Measurements from ENCODE around the gene RECQL.
A peak's percentile ranks its signal among the peaks of the same experiment; 100 is the strongest.

The RECQL gene, protein sequence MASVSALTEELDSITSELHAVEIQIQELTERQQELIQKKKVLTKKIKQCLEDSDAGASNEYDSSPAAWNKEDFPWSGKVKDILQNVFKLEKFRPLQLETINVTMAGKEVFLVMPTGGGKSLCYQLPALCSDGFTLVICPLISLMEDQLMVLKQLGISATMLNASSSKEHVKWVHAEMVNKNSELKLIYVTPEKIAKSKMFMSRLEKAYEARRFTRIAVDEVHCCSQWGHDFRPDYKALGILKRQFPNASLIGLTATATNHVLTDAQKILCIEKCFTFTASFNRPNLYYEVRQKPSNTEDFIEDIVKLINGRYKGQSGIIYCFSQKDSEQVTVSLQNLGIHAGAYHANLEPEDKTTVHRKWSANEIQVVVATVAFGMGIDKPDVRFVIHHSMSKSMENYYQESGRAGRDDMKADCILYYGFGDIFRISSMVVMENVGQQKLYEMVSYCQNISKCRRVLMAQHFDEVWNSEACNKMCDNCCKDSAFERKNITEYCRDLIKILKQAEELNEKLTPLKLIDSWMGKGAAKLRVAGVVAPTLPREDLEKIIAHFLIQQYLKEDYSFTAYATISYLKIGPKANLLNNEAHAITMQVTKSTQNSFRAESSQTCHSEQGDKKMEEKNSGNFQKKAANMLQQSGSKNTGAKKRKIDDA

DNA sequence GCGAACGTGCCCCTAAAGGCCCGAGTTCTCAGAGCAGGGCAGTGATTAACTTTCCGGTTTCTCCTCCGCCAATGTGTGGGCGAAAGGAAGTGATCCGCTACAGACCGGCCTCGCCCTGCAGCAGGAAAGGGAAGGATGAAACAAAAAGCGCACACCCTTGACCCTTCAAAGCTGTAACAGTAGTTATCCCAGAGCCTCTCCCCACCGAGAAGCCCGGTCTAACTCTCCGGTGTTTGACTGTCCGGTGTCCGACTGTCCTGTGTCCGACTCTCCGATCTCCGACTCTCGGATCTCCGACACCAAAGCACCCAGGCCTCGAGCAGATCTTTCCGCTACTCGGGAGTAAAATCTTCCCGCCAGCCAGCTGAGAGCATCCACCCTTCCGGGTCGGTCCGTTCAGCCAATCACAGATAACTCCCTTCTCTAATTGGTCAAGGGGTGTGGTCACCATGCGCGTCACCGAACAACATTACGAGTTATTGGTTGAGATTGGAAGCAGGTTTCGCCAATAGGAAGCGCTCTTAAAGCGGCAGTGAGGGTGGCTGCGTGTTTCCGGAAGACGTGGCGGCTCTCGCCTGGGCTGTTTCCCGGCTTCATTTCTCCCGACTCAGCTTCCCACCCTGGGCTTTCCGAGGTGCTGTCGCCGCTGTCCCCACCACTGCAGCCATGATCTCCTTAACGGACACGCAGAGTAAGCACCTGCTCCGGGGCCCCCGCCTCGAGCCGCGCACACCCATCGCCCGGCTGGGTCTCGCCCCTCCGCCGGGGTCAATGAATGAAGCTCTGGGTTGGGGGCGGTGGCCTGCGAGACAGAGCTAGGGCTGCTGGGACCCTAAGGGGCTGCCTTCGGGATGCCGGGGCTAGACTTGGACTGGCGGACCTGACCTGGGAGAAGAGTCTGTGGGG is at the start of gene RECQL, which contains the start of gene GOLT1B:
Gene RECQL (minus strand): TSS at position 378 of the 906 bp plus-strand sequence. CDS start 2,065 bp downstream, outside the sequence.
Gene GOLT1B (plus strand): TSS at position 532 of the 906 bp plus-strand sequence. CDS start 135 bp downstream, at position 667.
- peak; percentile 97 for DNase-seq (ENCODE audit: low spot score)

DNA sequence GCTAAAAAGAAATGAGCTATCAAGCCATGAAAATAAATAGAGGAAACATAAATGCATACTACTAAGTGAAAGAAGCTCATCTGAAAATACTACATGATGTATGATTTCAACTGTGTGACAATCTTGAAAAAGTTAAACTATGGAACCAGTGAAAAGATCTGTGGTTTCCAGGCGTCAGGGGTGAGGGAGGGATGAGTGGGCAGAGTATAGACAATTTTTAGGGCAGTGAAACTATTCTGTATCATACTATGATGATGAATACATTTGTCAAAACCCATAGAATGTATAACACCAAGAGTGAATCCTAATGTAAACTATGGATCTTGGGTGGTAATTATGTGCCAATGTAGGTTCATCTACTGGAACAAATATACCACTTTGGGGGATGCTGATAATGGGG is 46.0 kb upstream of the RECQL start:
- no peak for DNase-seq (ENCODE audit: low spot score)

GRCh38 chr12:21546716-21547115 is 45.3 kb upstream of the RECQL start:
- DNase-seq (ENCODE audit: low spot score): no peak

GRCh38 chr12:21545557-21545956 is 44.1 kb upstream of the RECQL start:
- DNase-seq (ENCODE audit: low spot score): no peak

- no peak for DNase-seq (ENCODE audit: low spot score)
These were observed 41.7 kb upstream of the RECQL start for GRCh38 chr12:21543151-21543550.

DNA sequence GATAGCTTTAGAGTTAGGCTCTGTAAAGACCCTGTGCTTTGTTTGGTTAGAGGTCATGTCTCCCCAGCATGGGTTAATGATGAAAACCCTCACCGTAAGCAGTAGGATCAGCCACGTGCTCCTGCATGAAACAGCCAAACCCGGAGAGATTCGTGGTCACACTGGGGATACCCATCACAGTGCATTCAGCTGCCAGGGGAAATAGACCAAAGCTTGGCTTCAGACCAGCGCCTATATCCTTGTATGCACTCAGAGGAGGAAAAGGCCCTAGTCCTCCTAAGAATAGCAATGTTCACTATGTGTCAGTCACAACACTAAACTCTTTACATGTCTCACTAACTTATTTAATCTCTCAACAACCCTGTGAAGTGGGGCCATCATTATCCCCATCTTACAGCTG is 41.0 kb upstream of the RECQL start:
- no peak for DNase-seq (ENCODE audit: low spot score)

DNA sequence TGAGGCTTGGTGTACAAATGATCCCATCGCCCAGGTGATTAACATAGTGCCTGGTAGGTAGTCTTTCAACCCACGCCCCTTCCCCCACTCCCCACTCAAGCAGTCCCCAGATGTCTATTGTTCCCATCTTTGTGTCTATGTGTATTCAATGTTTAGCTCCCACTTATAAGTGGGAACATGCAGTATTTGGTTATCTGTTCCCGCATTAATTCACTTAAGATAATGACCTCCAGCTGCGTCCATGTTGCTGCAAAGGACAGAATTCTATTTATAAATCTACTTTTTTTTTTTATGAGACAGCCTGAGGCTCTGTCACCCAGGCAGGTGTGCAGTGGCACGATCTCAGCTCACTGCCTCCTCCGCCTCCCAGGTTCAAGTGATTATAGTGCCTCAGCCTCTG is 40.3 kb upstream of the RECQL start:
- no peak for DNase-seq (ENCODE audit: low spot score)

- no peak for DNase-seq (ENCODE audit: low spot score)
These were observed 38.4 kb upstream of the RECQL start for GRCh38 chr12:21539797-21540196.

GRCh38 chr12:21538061-21538653 is 36.7 kb upstream of the RECQL start:
- DNase-seq (ENCODE audit: low spot score): no peak

DNA sequence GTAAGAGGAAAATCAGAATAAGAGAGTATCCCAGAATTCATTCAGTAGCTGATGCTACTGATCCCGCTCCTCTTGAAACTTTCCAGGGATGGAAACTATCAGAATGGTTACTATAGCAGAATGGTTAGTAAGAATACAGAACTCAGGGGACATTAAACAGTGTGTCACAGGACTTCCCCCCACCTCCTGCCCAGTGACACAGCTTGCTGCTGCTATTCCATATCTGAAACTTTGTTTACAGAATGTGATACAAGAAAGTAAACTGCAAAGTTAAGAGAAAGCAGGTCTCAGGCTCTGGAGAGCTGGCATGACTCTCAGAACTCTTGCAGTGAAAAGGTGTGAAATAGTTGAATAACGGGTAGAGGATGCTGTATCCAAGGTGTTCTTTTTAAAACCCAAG is 28.0 kb upstream of the RECQL start:
- no peak for DNase-seq (ENCODE audit: low spot score)

DNA sequence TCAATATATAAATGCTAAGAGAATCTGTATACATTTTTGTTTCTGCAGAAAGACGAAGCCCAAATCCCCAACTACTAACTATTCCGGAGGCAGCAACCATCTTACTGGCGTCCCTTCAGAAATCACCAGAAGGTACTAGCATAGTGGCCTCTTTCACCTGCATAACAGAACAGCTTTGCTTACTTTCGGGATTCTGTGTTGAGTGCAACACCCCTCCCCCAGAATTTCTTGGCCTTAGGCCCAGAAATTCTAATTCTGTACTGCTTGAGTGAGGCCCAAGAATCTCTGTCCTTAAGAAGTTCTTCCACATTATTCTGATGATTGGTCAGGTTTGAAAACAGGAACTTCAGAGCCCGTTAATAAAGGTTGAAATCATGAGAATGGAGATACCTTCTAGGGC is 27.5 kb upstream of the RECQL start:
- no peak for DNase-seq (ENCODE audit: low spot score)

DNA sequence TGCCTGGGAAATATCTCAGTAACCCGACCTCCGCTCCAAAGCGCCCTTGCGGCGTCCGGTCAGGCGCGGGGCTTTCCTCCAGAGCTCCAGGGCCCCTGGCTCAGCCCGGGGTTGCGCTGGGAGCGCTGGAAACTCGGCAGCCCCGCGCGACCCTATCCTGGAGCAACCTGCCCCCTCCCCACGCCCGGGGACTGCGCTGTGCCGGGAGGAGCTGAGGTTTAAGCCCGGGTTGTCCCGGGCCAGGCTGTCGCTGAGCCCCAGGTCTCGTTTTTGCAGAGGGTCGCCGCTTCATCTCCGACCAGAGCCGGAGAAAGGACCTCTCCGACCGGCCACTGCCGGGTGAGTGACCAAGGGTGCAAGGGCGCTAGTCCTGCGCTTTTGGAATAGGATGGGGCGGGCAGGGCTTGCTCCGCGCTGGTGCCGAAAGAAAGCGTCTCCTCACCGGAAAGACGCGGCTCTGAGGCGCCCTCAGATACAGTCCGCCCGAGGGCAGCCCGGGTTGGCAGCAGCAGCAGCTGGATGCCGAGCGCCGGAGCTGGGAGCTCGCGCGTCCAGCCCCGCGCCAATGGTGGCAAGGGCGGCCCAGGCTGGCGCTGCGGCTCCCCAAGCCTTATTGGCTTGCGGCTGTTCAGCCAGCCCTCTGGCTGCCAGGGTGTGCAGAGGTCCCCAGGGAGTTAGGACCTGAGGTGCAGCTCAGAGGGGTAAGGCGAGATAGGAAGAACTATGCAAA is 26.2 kb upstream of the RECQL start:
- DNase-seq (ENCODE audit: low spot score): peak; percentile 88

- DNase-seq (ENCODE audit: low spot score): no peak
These were observed 25.4 kb upstream of the RECQL start for GRCh38 chr12:21526721-21527345.

DNA sequence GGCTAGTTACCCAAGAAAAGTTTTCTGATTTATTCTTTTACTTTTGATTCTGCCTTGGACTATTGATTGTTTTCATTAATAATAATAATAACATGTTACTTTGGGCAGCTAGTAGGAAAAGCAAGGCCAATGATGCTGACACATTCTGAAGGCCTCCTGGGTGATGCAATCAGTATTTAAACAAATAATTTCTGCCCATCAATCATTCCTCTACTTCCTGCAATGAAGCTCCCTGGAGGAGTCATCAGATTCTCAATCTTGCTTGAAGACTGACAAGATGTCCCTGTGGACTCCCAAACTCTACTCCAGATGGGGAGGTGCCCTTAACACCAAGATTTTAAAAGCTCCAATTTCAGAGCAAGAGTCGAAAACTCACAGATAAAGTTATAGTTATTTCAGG is 24.6 kb upstream of the RECQL start, which contains the start of gene SPX:
Gene SPX (plus strand): TSS at position 244 of the 400 bp plus-strand sequence. CDS start 177 bp downstream, outside the sequence.
- DNase-seq (ENCODE audit: low spot score): no peak

- no peak for DNase-seq (ENCODE audit: low spot score)
These were observed 21.7 kb upstream of the RECQL start for GRCh38 chr12:21523148-21523547.

GRCh38 chr12:21521541-21521940 is 20.1 kb upstream of the RECQL start:
- no peak for DNase-seq (ENCODE audit: low spot score)

DNA sequence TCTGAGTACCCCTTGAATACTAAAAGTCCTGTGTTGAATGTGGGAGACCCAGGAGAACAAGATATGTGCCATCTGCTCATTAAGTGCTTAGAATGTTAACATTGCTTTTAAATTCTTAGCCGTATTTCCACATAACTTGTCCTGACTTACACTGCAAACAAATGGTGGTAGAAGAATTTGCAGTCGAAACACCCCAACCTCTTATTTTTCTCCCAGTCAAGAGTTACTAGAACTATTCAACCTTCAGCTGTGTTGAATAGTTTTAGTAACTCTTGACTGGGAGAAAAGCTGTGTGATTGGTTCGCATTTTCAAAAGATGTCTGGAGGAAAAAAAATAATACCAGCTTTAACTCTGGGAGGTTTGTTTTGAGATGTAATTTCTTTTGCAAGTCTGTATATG is 17.0 kb upstream of the RECQL start:
- no peak for DNase-seq (ENCODE audit: low spot score)

DNA sequence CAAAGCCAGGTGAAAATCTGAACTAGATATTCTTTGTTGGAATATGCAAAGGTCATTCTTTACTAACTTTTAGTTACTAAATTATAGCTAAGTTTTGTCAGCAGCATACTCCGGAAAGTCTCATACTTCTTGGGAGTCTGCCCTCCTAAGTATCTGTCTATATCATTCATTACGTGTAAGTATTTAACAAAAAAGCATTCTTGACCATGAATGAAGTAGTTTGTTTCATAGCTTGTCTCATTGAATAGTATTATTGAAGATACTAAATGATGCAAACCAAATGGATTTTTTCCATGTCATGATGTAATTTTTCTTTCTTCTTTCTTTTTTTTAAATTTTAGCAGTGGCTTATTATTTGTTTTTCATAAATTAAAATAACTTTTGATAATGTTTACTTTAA is 14.8 kb upstream of the RECQL start:
- DNase-seq (ENCODE audit: low spot score): no peak

DNA sequence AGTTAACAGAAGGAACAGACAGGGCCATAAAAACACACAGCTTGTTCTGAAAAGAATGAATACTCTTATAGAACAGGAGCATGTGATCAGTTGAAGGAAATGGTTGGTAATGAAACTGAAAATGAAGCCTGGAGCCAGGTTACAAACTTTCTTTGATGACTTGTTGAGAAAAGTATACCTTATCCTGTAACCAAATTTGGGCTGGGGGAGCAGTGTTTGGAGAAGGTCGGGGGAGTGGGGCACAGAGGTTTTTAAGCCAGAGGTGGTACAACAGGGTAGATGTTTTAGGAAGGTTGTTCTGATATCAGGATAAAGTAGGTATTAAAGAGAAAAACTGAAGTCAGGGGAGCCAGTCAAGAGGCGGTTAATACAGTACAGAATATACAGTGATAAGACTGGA is 8.3 kb upstream of the RECQL start:
- DNase-seq (ENCODE audit: low spot score): no peak

DNA sequence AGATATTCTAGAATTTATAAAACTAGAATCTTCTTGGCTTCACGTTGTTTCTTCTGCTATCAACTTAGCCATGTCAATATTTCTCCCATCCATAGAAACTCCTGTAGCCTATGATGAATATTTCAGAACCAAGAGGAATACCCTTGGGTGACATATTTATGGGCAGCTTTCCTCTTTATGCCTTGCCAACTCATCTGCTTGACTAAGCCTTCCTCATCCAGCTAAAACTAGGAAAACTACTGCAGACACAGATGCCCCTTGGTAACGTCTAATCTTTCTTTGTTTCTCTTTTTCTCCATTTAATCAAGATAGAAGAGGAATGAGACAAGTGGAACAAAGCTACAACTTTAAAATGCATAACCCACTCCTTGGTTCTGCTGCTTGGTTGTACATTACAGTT is 6.4 kb upstream of the RECQL start:
- DNase-seq (ENCODE audit: low spot score): no peak

GRCh38 chr12:21505888-21506287 is 4.5 kb upstream of the RECQL start:
- DNase-seq (ENCODE audit: low spot score): no peak
